HepG2 (cell line): ENCODE measurements around the gene NUDCD3. TPM values are rescaled to one million over a fixed set of nuclear protein-coding genes. Genes with fewer than 3 reads are reported as not detected.
A peak's percentile ranks its signal among the peaks of the same experiment; 100 is the strongest.

Experiments
- ATAC-seq: fragments of 200-7000 bp; cut with Tn5 transposase; 3 replicates; pipeline ENCODE4 v1.9.1; 2020; ENCODE audit warnings: mild to moderate bottlenecking, moderate library complexity
- BruUV-seq: library from RNA; stranded (reverse); fragments of 400-500 nt; replicated peaks from 2 replicates; lab custom pipeline; 2021; lab: Mats Ljungman, UMichigan
- CTCF ChIA-PET: fragments of 300-600 bp; formaldehyde crosslinking; extraction: SDS; loops from one replicate; lab custom pipeline; 2021; ENCODE audit warnings: low total read pairs, inconsistent platforms, low intra/inter-chr PET ratio; lab: Yijun Ruan, JAX
- POLR2A ChIA-PET: fragments of 350-600 bp; sonication (Branson Sonifier 250); formaldehyde crosslinking; loops from one replicate; lab custom pipeline; 2020; ENCODE audit warnings: antibody characterized with exemption, inconsistent platforms; lab: Yijun Ruan, JAX
- DNase-seq: peaks from one replicate; pipeline ENCODE4 v3.0.0-alpha.2; 2015; ENCODE audit warnings: low spot score
- FAIRE-seq: peaks from 3 replicates; lab custom pipeline; 2011; peaks lifted over from hg19 to GRCh38; lab: Jason Lieb, UNC
- H2AFZ ChIP-seq: one replicate; pipeline ENCODE4 v1.6.1; 2011; ENCODE audit warnings: low read length, inconsistent platforms
- H3K27ac ChIP-seq: fragments of 300-600 bp; 3 replicates; pipeline ENCODE4 v1.8.0; 2011; ENCODE audit warnings: mixed run types, mild to moderate bottlenecking, mixed read lengths, low read length, inconsistent platforms; ENCODE audit not compliant: insufficient read depth; ENCODE audit errors: extremely low read length
- H3K27me3 ChIP-seq, 2 experiments: fragments of 200-600 bp in 1 of 2; 2 replicates in 1 of 2; 3 replicates in 1 of 2; pipeline versions ENCODE4 v1.6.0 to v1.8.0; 2011; ENCODE audit warnings: low read length in 2 of 2, mild to moderate bottlenecking in 2 of 2, moderate library complexity in 2 of 2, inconsistent platforms in 1 of 2; ENCODE audit not compliant: insufficient read depth in 2 of 2, control insufficient read depth in 1 of 2
- H3K36me3 ChIP-seq, 2 experiments: fragments of 200-600 bp in 1 of 2; replicated peaks in 1 of 2; 2 replicates in 1 of 2; 3 replicates in 1 of 2; pipeline versions ENCODE4 v1.5.1 to v1.8.0; 2011; ENCODE audit warnings: low read length in 2 of 2, inconsistent platforms in 1 of 2; ENCODE audit not compliant: insufficient read depth in 2 of 2, control insufficient read depth in 1 of 2
- H3K4me1 ChIP-seq: 2 replicates; pipeline ENCODE4 v1.5.1; 2012; ENCODE audit warnings: low read length, inconsistent platforms; ENCODE audit not compliant: insufficient read depth
- H3K4me2 ChIP-seq: 2 replicates; pipeline ENCODE4 v1.6.0; 2011; ENCODE audit warnings: low read depth, low read length, inconsistent platforms
- H3K4me3 ChIP-seq, 3 experiments: fragments of 200-600 bp in 1 of 3; sonication (generic), shearing (Covaris generic) in 1 of 3; replicated peaks in 1 of 3; 2 replicates each; pipeline ENCODE4 v1.5.1; 2011 to 2016; ENCODE audit warnings: low read length in 3 of 3, inconsistent platforms in 2 of 3, low read depth in 2 of 3, mild to moderate bottlenecking in 2 of 3, control low read depth in 1 of 3, mixed read lengths in 1 of 3; ENCODE audit not compliant: insufficient read depth in 1 of 3
- H3K79me2 ChIP-seq: one replicate; pipeline ENCODE4 v1.6.1; 2011; ENCODE audit warnings: low read length, inconsistent platforms; ENCODE audit not compliant: insufficient read depth
- H3K9ac ChIP-seq: 2 replicates; pipeline ENCODE4 v1.6.0; 2011; ENCODE audit warnings: mild to moderate bottlenecking, low read depth, low read length, inconsistent platforms; ENCODE audit not compliant: insufficient read depth
- H3K9me3 ChIP-seq: 2 replicates; pipeline ENCODE4 v1.5.1; 2012; ENCODE audit warnings: mild to moderate bottlenecking, low read length
- H4K20me1 ChIP-seq: 2 replicates; pipeline ENCODE4 v1.6.0; 2011; ENCODE audit warnings: inconsistent platforms, mild to moderate bottlenecking, low read length, moderate library complexity; ENCODE audit not compliant: insufficient read depth
- ATRX ChIP-seq: sonication (generic); formaldehyde crosslinking; IDR thresholded peaks from 2 replicates; pipeline ENCODE4 v1.4.0; 2020; ENCODE audit warnings: missing genetic modification reagents, borderline replicate concordance
- BRD4 ChIP-seq: sonication (generic); formaldehyde crosslinking; IDR thresholded peaks from 2 replicates; pipeline ENCODE4 v1.4.0; 2020; ENCODE audit warnings: missing genetic modification reagents
- CCDC6 ChIP-seq: sonication (generic); formaldehyde crosslinking; IDR thresholded peaks from 2 replicates; pipeline ENCODE4 v1.8.1; 2022; ENCODE audit warnings: mild to moderate bottlenecking, missing genetic modification reagents, moderate library complexity
- ESRRA ChIP-seq: sonication (generic); formaldehyde crosslinking; IDR thresholded peaks from 2 replicates; pipeline ENCODE4 v1.5.1; 2020; ENCODE audit warnings: mild to moderate bottlenecking, low read depth, missing genetic modification reagents
- FOXO4 ChIP-seq: sonication (generic); formaldehyde crosslinking; conservative IDR thresholded peaks from 2 replicates; pipeline ENCODE4 v1.8.1; 2023; ENCODE audit warnings: missing genetic modification reagents
- GZF1 ChIP-seq: sonication (generic); formaldehyde crosslinking; IDR thresholded peaks from 2 replicates; pipeline ENCODE4 v1.5.1; 2020; ENCODE audit warnings: mild to moderate bottlenecking, missing genetic modification reagents
- MAZ ChIP-seq, 2 experiments: sonication (generic) in 1 of 2; formaldehyde crosslinking in 1 of 2; IDR thresholded peaks; 2 replicates each; pipeline versions ENCODE4 v1.5.0 to v1.6.1; 2012 to 2020; ENCODE audit warnings: low read depth in 2 of 2, mild to moderate bottlenecking in 2 of 2, borderline replicate concordance in 1 of 2, improper control_type of control experiment in 1 of 2, low read length in 1 of 2, missing genetic modification reagents in 1 of 2, moderate library complexity in 1 of 2
- RAD51 ChIP-seq: fragments of 450-650 bp; IDR thresholded peaks from 2 replicates; pipeline ENCODE4 v1.6.1; 2016; ENCODE audit warnings: borderline replicate concordance
- SALL2 ChIP-seq: sonication (generic); formaldehyde crosslinking; IDR thresholded peaks from 2 replicates; pipeline ENCODE4 v1.8.1; 2023; ENCODE audit warnings: mild to moderate bottlenecking, missing genetic modification reagents, inconsistent platforms
- THAP11 ChIP-seq: IDR thresholded peaks from 2 replicates; pipeline ENCODE4 v1.6.1; 2016; ENCODE audit warnings: missing biosample characterization, missing genetic modification reagents
- ZNF33A ChIP-seq: sonication (generic); formaldehyde crosslinking; IDR thresholded peaks from 2 replicates; pipeline ENCODE4 v1.5.1; 2020; ENCODE audit warnings: missing genetic modification reagents, mild to moderate bottlenecking, moderate library complexity, borderline replicate concordance
- ZNF451 ChIP-seq: sonication (generic); formaldehyde crosslinking; IDR thresholded peaks from 2 replicates; pipeline ENCODE4 v1.5.0; 2020; ENCODE audit warnings: mild to moderate bottlenecking, missing genetic modification reagents
- ZNF530 ChIP-seq: sonication (generic); formaldehyde crosslinking; IDR thresholded peaks from 2 replicates; pipeline ENCODE4 v1.5.0; 2020; ENCODE audit warnings: low read depth, mild to moderate bottlenecking, missing genetic modification reagents
- ZNF646 ChIP-seq: sonication (generic); formaldehyde crosslinking; IDR thresholded peaks from 2 replicates; pipeline ENCODE4 v1.9.0; 2021; ENCODE audit warnings: mild to moderate bottlenecking, missing genetic modification reagents
- ZNF839 ChIP-seq: sonication (generic); formaldehyde crosslinking; IDR thresholded peaks from 2 replicates; pipeline ENCODE4 v1.4.0; 2020; ENCODE audit warnings: missing genetic modification reagents, mild to moderate bottlenecking, borderline replicate concordance
- WGBS: methylation state at CpG from one replicate; pipeline ENCODE4 v1.1.6; 2017; ENCODE audit warnings: low lambda C conversion rate; 5-methylcytosine and 5-hydroxymethylcytosine counted together
- in situ Hi-C: cut with HindIII; loops from 2 replicates; pipeline ENCODE4 v1.10.0; 2017; ENCODE audit warnings: low pct_unique_long_range_greater_than_20kb; ENCODE audit not compliant: extremely low pct_ligation_motif_present
- intact Hi-C: fragments of 100-400 bp; cut with micrococcal nuclease; formaldehyde crosslinking; loops from one replicate; pipeline ENCODE4 v1.10.0; 2022; ENCODE audit not compliant: unreplicated experiment
- polyA plus RNA-seq, 8 experiments: library from polyadenylated mRNA; depleted of rRNA in 3 of 8; stranded (reverse) in 7 of 8; unstranded in 1 of 8; fragments of >200 nt; fragmentation: Illumina TruSeq in 4 of 8; extraction: Trizol in 4 of 8; gene quantifications; 2 replicates each; pipeline versions ENCODE4 v1.2.1 to v1.2.3, GENCODE V29; 2011 to 2016; ENCODE audit warnings: low read depth in 4 of 8, missing spikeins in 1 of 8, mixed read lengths in 1 of 8; ENCODE audit not compliant: insufficient read depth in 1 of 8
- total RNA-seq, 5 experiments: library from RNA; depleted of rRNA; stranded (reverse); fragments of >200 nt; fragmentation: Illumina TruSeq; extraction: Trizol; gene quantifications; 2 replicates each; pipeline ENCODE4 v1.2.3, GENCODE V29; 2016; ENCODE audit warnings: low read depth in 1 of 5

The NUDCD3 gene
- total and polyA plus RNA-seq, 2 of the 13 experiments (the other 11 are each of a cell fraction or from before 2014, with no cell fraction given), result 20.8 to 49.9 TPM

- TF ChIP-seq SALL2 (CRISPR knock-in tag) (no peak), GZF1 (CRISPR knock-in tag) (no peak), RAD51 (no peak), THAP11 (CRISPR knock-in tag) (no peak), CCDC6 (no peak), ATRX (CRISPR knock-in tag) (no peak), MAZ (IDR thresholded peaks at IDR 0.05; ENCODE audit: borderline replicate concordance, low read depth, low read length) (no peak), MAZ (CRISPR knock-in tag; IDR thresholded peaks at IDR 0.05; ENCODE audit: low read depth) (no peak), BRD4 (CRISPR knock-in tag) (no peak), ESRRA (CRISPR knock-in tag) (no peak)
- TF ChIP-seq, all 625 proteins: peak for 0
Measured at GRCh38 chr7:44368455-44368854, 122.0 kb downstream of the NUDCD3 start (continued).

DNA sequence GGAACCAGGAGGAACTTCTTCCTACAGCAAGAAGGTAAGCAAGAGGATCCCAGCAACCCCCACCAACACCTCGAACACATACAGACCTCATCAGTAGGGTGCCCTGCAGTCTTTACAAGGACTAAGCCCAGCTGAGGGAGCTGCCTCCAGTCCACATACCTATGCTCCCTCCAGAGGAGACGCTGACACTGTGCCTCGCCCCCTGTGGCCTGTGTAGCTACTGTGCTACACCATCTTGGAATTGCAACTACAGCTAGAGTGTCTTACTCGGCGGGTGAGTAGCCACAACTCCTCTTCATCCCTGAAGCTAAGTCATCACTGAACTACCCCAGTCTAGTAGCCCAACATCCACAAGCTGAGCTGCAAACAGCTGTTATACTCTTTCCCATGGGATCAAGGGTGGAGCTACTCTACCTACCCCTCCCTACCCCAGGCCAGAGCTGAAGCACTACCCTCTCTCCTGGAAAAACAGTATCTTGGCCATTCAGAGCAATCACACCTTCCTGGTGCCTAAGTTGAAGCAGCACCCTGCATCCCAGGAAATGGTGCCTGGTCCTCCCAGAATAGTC lies 122.9 kb downstream of the NUDCD3 start:
- in situ Hi-C loops (no loop called here), intact Hi-C loops (no loop called here)
- H3K36me3 ChIP-seq, result no peaks in the 10 kb centered on the region
- H3K27ac ChIP-seq, result no peak overlapping the region
- WGBS, result 10% methylated on average over 2 of the region's 5 CpGs
- ChIA-PET CTCF (no interaction called here), POLR2A (no interaction called here)
- FAIRE-seq, result no peak
- H3K79me2 ChIP-seq, result no peaks in the 10 kb centered on the region
- H3K4me1 ChIP-seq, result 0 out of 2 replicates have a peak, but pooled peaks cover 6% of the 10 kb centered on the region
- no peak overlapping the region for H3K4me2 ChIP-seq
- H4K20me1 ChIP-seq, result no peaks in the 10 kb centered on the region
- H3K27me3 ChIP-seq, result no peaks in the 10 kb centered on the region
- no peak overlapping the region for H3K9ac ChIP-seq
- H2AFZ ChIP-seq, result no peak overlapping the region
- ATAC-seq, result peak; percentile 64
- BruUV-seq, result no TSS peak
- no peaks in the 10 kb centered on the region for H3K9me3 ChIP-seq
- H3K4me3 ChIP-seq, result no peak overlapping the region
- DNase-seq, result no peak
- TF ChIP-seq FOXO4 (CRISPR knock-in tag) (no peak), ZNF839 (CRISPR knock-in tag) (no peak), ZNF530 (CRISPR knock-in tag) (no peak), ZNF451 (no peak), ZNF646 (CRISPR knock-in tag) (no peak), ZNF33A (CRISPR knock-in tag) (no peak)
